HG02943 (cell line): ENCODE measurements around the gene CARD19.
"Not testable (repeated sequence)": the region's sequence is repeated elsewhere in the genome, so short reads cannot be mapped to it uniquely, and the experiment has no call there.

Experiments
- ATAC-seq: cut with Tn5 transposase; IDR thresholded peaks from one replicate; pipeline ENCODE4 v1.9.1; 2021; ENCODE audit warnings: mild to moderate bottlenecking, low read depth, moderate library complexity; ENCODE audit not compliant: unreplicated experiment

The CARD19 gene

DNA sequence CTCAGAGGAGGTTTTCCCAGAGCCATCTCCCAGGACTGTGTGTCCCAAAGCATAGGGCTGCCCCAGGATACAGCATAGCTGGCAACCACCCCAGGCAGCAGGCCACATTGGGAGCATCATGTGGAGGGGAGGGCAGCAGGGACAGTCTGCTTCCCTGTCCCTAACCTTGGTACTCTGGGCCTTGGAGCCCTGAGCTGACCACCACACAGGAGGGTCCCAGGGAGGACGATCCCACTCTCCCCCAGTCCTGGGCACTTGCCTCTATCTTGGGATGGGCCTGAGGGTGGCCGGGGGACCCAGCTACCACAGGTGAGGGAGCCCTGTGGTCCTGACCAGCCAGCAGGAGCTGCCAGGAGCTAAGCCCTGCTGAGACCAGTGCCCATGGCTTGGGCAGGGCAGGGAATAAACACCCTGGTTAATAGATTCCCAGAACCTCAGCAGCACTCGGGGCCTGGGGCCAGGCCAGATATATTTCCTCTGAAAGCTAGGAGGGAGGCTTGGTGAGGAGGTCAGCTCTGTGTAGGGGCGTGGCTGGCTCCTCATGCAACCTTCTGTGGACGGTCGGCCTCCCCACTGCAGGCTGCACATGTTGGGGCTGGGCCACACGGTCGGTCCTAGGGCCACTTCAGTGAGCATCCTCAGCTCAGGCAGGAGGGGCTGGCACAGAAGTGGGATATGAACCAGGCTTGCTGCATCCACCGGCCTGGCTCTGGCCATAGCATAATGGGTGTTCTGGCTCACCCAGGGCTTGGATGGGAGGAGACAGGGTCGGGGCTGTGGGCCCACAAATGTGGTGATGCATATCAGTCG lies 33.9 kb downstream of the CARD19 start:
- no peak for ATAC-seq

DNA sequence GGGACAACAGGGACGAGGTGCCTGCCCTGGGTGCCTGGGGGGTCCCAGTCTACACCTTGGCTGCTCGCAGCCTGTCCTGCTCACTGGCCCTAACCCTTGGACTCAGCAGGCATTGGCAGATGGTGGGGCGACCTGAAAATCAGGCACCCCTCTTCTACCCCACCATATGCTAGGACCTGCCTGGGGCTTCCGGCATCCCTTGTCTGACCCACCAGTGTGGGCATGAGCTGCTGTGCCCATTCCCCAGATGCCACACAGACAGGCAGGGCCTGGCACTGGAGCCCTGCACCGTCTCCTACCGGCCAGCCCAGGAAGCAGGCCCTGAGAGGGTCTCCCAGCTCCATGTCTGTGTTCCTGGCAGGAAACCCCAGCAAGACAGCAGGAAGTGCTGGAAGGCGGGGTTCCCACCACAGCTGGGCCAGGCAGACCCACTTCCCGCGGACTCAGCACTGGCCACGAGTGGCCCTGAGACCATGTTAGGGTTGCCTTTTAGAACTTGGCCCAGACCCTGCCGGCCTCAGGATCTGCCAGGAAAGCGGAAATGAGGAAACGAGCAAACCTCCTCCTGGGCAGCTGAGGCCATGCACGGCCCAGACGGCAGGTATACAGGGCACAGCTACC lies 35.0 kb downstream of the CARD19 start:
- no peak for ATAC-seq

DNA sequence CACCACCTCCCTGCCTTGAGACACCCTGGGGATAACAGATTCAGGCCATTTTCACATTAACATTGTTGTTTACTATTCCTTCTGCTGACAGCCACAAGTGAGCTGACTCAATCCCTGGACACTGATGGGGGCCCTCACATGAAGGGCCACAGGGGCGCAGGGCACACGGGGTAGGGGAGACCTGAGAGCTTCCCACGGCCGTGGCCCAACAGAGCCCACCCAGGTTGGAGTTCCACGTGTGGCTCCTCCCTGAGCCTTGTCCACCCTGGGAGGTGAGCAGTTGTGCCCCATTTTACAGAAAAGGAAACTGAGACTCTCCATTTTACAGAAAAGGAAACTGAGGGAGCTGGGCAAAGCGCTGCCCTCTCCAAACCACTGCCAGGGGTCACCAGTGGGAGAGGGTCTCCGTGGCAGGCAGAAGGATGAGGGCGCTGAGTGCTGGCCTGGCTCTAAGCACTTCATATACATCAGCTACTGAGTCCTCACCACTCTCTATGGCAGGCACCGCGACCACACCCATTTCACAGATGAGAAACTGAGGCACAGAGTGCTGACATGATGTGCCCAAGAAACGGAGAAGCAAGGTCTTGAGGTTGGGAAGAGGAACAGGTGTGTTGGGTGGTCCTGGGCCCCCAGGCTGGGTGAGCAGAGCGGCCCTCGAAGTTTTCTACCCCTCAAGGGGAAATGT lies 35.7 kb downstream of the CARD19 start:
- no peak for ATAC-seq

DNA sequence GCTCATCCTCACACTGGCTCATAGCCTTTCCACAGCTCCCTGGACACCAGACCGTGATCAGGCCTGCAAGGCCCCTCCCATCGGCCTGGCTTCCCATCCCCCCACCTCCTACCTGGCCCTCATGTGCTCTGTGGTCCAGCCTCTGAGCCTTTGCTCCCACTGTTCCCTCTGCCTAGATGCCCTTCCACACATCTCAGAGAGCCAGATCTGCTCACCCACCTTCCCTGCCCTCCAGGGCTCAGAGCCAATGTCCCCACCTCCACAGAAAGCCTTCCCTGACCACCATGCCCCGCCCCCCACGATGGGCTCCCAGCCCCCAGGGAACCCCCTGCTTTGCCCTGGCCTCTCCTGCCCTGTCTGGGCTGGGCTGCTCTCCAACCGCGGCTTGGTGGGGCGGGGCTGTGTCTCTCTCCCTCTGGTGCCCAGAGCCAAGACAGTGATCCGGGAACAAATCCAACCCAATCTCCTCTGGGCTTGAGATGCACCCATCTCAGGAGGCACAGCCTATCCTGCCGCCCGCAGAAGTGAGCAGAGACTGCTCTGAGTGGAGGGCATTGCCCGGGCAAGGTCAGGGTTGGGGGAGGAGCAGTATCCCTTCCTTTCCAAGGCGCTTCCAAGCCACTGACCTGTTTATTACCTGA lies 36.4 kb downstream of the CARD19 start:
- no peak for ATAC-seq

DNA sequence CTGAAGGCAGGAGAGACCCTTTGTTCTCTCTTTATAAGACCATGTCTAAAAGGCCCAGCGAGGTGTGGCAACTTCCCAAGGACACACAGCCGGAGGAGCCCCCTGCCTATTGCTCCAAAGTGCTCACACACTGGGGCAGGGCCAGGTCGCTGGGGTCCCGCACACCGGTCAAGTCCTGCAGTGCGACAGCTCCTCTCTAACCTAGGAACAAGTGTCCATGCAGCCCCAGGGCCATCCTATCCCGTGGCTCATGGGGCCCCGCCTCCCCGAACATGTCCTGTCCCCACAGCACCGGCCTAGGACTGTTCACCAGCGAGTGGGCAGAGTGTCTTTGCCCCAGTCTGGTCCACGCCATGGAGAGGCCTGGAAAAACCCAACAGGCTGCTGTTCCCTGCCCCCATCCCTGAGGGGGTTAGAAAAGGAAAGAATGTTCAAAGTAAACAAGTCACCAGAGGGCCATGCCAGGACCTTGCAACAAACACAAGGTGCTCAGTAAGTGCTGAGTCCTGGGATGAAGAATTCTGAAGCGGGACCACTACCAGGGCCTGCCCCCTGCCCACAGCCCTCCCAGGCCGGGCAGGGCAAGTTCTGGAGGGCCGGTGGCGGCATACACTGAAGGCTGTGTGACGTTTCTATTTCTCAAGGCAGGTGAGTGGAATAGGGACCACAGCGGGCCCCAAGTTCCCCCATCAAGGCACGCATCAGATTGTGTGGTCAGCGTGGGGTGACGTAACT lies 37.1 kb downstream of the CARD19 start:
- ATAC-seq = no peak

- ATAC-seq = peak; percentile 31
Measured at GRCh38 chr9:93133681-93134014, 37.6 kb downstream of the CARD19 start.

GRCh38 chr9:93134015-93134739 lies 38.2 kb downstream of the CARD19 start, which contains the start of gene NINJ1:
Gene NINJ1, minus strand, starts transcription at chr9:93134251. Its CDS starts 34 bp downstream, at chr9:93134217.
- ATAC-seq = peak; percentile 62

GRCh38 chr9:93134740-93135444 lies 38.9 kb downstream of the CARD19 start:
- no peak for ATAC-seq

DNA sequence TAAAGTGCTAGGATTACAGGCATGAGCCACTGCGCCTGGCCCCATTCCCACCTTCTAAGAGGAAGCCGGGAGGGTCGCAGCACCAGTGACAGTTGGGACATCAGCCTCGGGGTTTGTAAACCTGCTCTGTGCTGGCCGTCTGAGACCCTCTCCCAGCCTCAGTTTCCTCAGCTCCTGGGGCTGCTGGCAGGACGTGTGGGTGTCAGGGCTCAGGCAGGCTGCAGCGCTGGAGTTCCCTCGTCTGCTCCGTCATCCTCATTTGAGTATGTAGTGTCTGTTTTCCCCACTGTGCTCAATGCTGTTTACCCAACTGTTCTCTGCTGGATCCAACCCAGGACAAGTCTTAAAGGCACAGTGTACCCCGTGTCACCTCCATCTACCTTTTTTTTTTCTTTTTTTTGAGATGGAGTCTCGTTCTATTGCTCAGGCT lies 40.0 kb downstream of the CARD19 start:
- ATAC-seq = no peak

GRCh38 chr9:93137362-93137761 lies 41.3 kb downstream of the CARD19 start:
- ATAC-seq = no peak

GRCh38 chr9:93138171-93138764 lies 42.3 kb downstream of the CARD19 start:
- ATAC-seq = no peak

GRCh38 chr9:93139365-93140182 lies 43.6 kb downstream of the CARD19 start:
- ATAC-seq = no peak

GRCh38 chr9:93141771-93142483 lies 45.9 kb downstream of the CARD19 start:
- no peak for ATAC-seq

DNA sequence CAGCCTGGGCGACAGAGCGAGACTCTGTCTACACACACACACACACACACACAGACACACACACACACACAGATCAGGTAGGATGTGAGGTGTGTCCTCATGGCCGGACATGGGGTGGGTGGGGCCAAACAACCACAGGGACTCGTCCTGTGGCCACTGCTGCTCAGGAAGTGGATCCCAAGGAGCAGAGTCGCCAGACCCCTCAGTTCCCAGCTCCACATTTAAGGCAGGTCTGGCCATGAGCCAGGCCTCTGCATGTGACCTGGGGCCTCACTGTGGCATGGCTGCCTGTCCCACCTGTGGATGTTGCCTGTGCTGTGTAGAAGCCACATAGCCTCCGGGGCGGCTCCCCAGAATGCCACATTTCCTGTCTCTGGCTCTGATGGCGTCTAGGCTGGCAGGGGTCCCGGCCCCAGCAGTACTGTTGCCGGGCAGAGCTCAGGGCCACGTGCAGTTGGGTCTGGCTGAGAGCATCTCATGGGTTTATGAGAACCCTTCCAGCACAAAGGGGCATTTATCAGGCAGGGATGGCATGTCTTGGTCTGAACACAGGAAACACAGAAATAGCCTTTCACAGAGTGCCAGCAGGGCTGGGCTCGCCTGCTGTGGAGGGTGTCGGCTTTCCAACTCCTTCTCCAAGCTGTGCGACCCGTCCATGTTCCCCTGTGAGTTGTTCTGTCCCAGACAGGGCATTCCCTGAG lies 48.0 kb downstream of the CARD19 start:
- ATAC-seq = no peak

GRCh38 chr9:93146696-93147095 lies 50.7 kb downstream of the CARD19 start:
- not testable (repeated sequence) for ATAC-seq

- no peak for ATAC-seq
Measured at GRCh38 chr9:93147632-93148031, 51.6 kb downstream of the CARD19 start.

- ATAC-seq = no peak
Measured at GRCh38 chr9:93148721-93149120, 52.7 kb downstream of the CARD19 start.
